Measurements from ENCODE around the gene CDH22. TPM values are rescaled to one million over a fixed set of nuclear protein-coding genes. Genes with fewer than 3 reads are reported as not detected.

CDH22 gene
- total and polyA plus RNA-seq, 2 donors (not counting 1 experiment from before 2014, with no cell fraction given) = not detected

DNA sequence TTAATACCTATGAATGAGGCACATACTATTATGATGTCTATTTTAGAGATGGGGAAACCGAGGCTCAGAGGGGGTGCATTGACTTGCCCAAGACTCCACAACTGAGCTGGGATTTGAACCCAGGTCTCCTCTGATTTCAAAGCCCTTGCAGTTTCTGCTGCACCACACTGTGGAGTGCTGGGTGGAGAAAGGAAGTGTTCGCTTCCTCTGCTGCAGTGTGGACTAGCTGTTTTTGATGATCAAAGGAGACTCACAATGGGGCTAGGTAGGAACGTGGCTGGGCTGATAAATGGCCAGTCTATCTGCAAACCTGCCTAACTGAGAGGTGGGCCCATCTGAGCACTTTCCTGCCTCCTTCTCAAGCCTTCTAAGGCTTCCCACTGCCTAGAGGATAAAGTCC lies 102.9 kb downstream of the CDH22 start:
- H3K36me3 ChIP-seq (ENCODE audit: control insufficient read depth, insufficient read depth, low read length) = no peaks in the 10 kb centered on the region
- no peak overlapping the region for H3K4me2 ChIP-seq (ENCODE audit: extremely low read depth, insufficient read depth, low read length)
- no peaks in the 10 kb centered on the region for H3K9me3 ChIP-seq (ENCODE audit: control insufficient read depth, insufficient read depth, low read depth, low read length)
- no peaks in the 10 kb centered on the region for H3K4me1 ChIP-seq (ENCODE audit: control insufficient read depth, extremely low read depth, insufficient read depth, low read length)
- no peak for DNase-seq (ENCODE audit: low read depth in 2 of 2)
- H3K27me3 ChIP-seq (ENCODE audit: control insufficient read depth, insufficient read depth, low read length) = peaks cover 8% of the 10 kb centered on the region
- no peak overlapping the region for H3K27ac ChIP-seq (ENCODE audit: insufficient read depth, low read length)
- H3K79me2 ChIP-seq (ENCODE audit: control insufficient read depth, insufficient read depth, low read length) = no peaks in the 10 kb centered on the region
- H3K4me3 ChIP-seq (replicated peaks in 1 of 4; ENCODE audit: control extremely low read depth in 1 of 4, insufficient read depth in 1 of 4, low read depth in 3 of 4, low read length in 4 of 4) = no peak overlapping the region
- H2AFZ ChIP-seq (ENCODE audit: low read length) = no peak overlapping the region
- TF ChIP-seq EZH2 (IDR thresholded peaks at IDR 0.05; ENCODE audit: low read length, missing control alignments) (no peak), CTCF (conservative IDR thresholded peaks at IDR 0.05 in 1 of 2, IDR thresholded peaks at IDR 0.05 in 1 of 2; ENCODE audit: low read depth in 1 of 2, low read length in 2 of 2) (no peak)
- no peaks in the 10 kb centered on the region for H4K20me1 ChIP-seq (ENCODE audit: control insufficient read depth, extremely low read depth, insufficient read depth, low read length)
- H3K9ac ChIP-seq (ENCODE audit: insufficient read depth, low read length) = no peak overlapping the region

DNA sequence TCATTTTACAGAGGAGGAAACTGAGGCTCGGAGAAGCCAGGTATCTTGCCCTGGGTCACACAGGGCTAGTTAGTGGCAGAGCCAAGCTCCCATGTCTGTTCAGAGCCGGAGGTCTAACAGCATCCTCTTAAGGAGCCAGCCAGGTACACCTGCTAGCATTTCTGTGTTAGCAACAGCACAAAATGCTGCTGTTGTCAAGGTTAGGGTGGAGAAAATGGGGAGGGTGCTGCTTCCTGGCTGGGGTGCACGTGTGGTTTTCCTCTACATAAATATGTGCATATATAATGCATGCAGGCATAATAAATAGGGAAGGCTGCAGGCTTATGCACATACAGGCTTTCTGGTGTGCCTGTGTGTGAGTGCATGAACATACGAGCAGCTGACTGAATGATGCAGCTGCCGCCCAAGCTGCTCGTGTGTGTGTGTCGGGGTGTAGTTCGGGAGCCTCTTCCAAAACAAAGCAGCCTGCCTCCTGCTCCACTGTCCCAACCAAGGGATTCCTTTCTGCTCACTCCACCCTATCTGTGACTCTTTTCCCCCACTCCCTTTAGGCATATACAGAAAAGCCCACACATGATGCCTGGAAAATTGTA lies 103.6 kb downstream of the CDH22 start:
- Histone ChIP-seq H3K9me3 (ENCODE audit: control insufficient read depth, insufficient read depth, low read depth, low read length) (no peaks in the 10 kb centered on the region), H3K4me2 (ENCODE audit: extremely low read depth, insufficient read depth, low read length) (no peak overlapping the region), H3K9ac (ENCODE audit: insufficient read depth, low read length) (no peak overlapping the region), H3K4me1 (ENCODE audit: control insufficient read depth, extremely low read depth, insufficient read depth, low read length) (no peaks in the 10 kb centered on the region), H3K79me2 (ENCODE audit: control insufficient read depth, insufficient read depth, low read length) (no peaks in the 10 kb centered on the region), H4K20me1 (ENCODE audit: control insufficient read depth, extremely low read depth, insufficient read depth, low read length) (no peaks in the 10 kb centered on the region), H3K27ac (ENCODE audit: insufficient read depth, low read length) (no peak overlapping the region), H2AFZ (ENCODE audit: low read length) (no peak overlapping the region), H3K27me3 (ENCODE audit: control insufficient read depth, insufficient read depth, low read length) (peaks cover 8% of the 10 kb centered on the region), H3K36me3 (ENCODE audit: control insufficient read depth, insufficient read depth, low read length) (no peaks in the 10 kb centered on the region), H3K4me3 (replicated peaks in 1 of 4; ENCODE audit: control extremely low read depth in 1 of 4, insufficient read depth in 1 of 4, low read depth in 3 of 4, low read length in 4 of 4) (no peak overlapping the region)
- TF ChIP-seq CTCF (conservative IDR thresholded peaks at IDR 0.05 in 1 of 2, IDR thresholded peaks at IDR 0.05 in 1 of 2; ENCODE audit: low read depth in 1 of 2, low read length in 2 of 2) (no peak), EZH2 (IDR thresholded peaks at IDR 0.05; ENCODE audit: low read length, missing control alignments) (no peak)
- DNase-seq (ENCODE audit: low read depth in 2 of 2) = no peak

- Histone ChIP-seq H3K27me3 (ENCODE audit: control insufficient read depth, insufficient read depth, low read length) (peaks cover 8% of the 10 kb centered on the region), H3K4me1 (ENCODE audit: control insufficient read depth, extremely low read depth, insufficient read depth, low read length) (no peaks in the 10 kb centered on the region), H2AFZ (ENCODE audit: low read length) (no peak overlapping the region), H4K20me1 (ENCODE audit: control insufficient read depth, extremely low read depth, insufficient read depth, low read length) (no peaks in the 10 kb centered on the region), H3K9ac (ENCODE audit: insufficient read depth, low read length) (no peak overlapping the region), H3K4me3 (replicated peaks in 1 of 4; ENCODE audit: control extremely low read depth in 1 of 4, insufficient read depth in 1 of 4, low read depth in 3 of 4, low read length in 4 of 4) (no peak overlapping the region), H3K36me3 (ENCODE audit: control insufficient read depth, insufficient read depth, low read length) (no peaks in the 10 kb centered on the region), H3K79me2 (ENCODE audit: control insufficient read depth, insufficient read depth, low read length) (no peaks in the 10 kb centered on the region), H3K9me3 (ENCODE audit: control insufficient read depth, insufficient read depth, low read depth, low read length) (no peaks in the 10 kb centered on the region), H3K27ac (ENCODE audit: insufficient read depth, low read length) (no peak overlapping the region), H3K4me2 (ENCODE audit: extremely low read depth, insufficient read depth, low read length) (no peak overlapping the region)
- DNase-seq (ENCODE audit: low read depth in 2 of 2) = no peak
- no peak for TF ChIP-seq EZH2 (IDR thresholded peaks at IDR 0.05; ENCODE audit: low read length, missing control alignments)
- no peak for TF ChIP-seq CTCF (conservative IDR thresholded peaks at IDR 0.05 in 1 of 2, IDR thresholded peaks at IDR 0.05 in 1 of 2; ENCODE audit: low read depth in 1 of 2, low read length in 2 of 2)
Observed at GRCh38 chr20:46203510-46203837, 104.8 kb downstream of the CDH22 start.
